H9 (cell line): ENCODE measurements around the gene AKAP7. TPM values are rescaled to one million over a fixed set of nuclear protein-coding genes. Genes with fewer than 3 reads are reported as not detected.

Source experiments
- DNase-seq: peaks from one replicate; pipeline ENCODE4 v3.0.0-alpha.2; 2017
- H2AFZ ChIP-seq: one replicate; pipeline ENCODE4 v1.6.1; 2013; ENCODE audit warnings: mild to moderate bottlenecking, low read length, control low read depth, moderate library complexity
- H2AK5ac ChIP-seq: 2 replicates; pipeline ENCODE4 v1.6.1; 2013; ENCODE audit warnings: low read length, control low read depth, mixed read lengths; ENCODE audit not compliant: insufficient read length
- H2BK120ac ChIP-seq: one replicate; pipeline ENCODE4 v1.6.1; 2013; ENCODE audit warnings: low read depth, mild to moderate bottlenecking, low read length, control low read depth, inconsistent platforms; ENCODE audit not compliant: poor library complexity, severe bottlenecking
- H2BK12ac ChIP-seq: 2 replicates; pipeline ENCODE4 v1.6.1; 2013; ENCODE audit warnings: low read length, control low read depth, mixed read lengths, low read depth; ENCODE audit not compliant: insufficient read length
- H2BK15ac ChIP-seq: 2 replicates; pipeline ENCODE4 v1.6.1; 2013; ENCODE audit warnings: low read depth, low read length, control low read depth
- H2BK20ac ChIP-seq: one replicate; pipeline ENCODE4 v1.6.1; 2013; ENCODE audit warnings: low read depth, mild to moderate bottlenecking, low read length, control low read depth, inconsistent platforms; ENCODE audit not compliant: poor library complexity, severe bottlenecking
- H2BK5ac ChIP-seq: 2 replicates; pipeline ENCODE4 v1.6.1; 2013; ENCODE audit warnings: low read length, control low read depth, mixed read lengths; ENCODE audit not compliant: insufficient read length
- H3K14ac ChIP-seq: 2 replicates; pipeline ENCODE4 v1.6.1; 2013; ENCODE audit warnings: low read length, control low read depth; ENCODE audit not compliant: insufficient read depth
- H3K18ac ChIP-seq: 2 replicates; pipeline ENCODE4 v1.6.1; 2013; ENCODE audit warnings: low read depth, mild to moderate bottlenecking, mixed read lengths, low read length, control low read depth; ENCODE audit not compliant: insufficient read length
- H3K23ac ChIP-seq: 2 replicates; pipeline ENCODE4 v1.6.1; 2013; ENCODE audit warnings: low read length, control low read depth, mixed read lengths, low read depth; ENCODE audit not compliant: insufficient read length
- H3K23me2 ChIP-seq: 2 replicates; pipeline ENCODE4 v1.6.1; 2013; ENCODE audit warnings: low read depth, mild to moderate bottlenecking, mixed read lengths, low read length, control low read depth; ENCODE audit not compliant: insufficient read length, poor library complexity, severe bottlenecking
- H3K27ac ChIP-seq: 2 replicates; pipeline ENCODE4 v1.5.1; 2013; ENCODE audit warnings: low read length, control low read depth, mixed read lengths, low read depth; ENCODE audit not compliant: insufficient read length
- H3K27me3 ChIP-seq: 2 replicates; pipeline ENCODE4 v1.6.1; 2013; ENCODE audit warnings: low read length, control low read depth, inconsistent platforms; ENCODE audit not compliant: insufficient read depth
- H3K4ac ChIP-seq: 2 replicates; pipeline ENCODE4 v1.6.1; 2013; ENCODE audit warnings: low read depth, mild to moderate bottlenecking, control low read depth, inconsistent platforms, low read length, moderate library complexity
- H3K4me1 ChIP-seq: 2 replicates; pipeline ENCODE4 v1.6.1; 2013; ENCODE audit warnings: low read length, control low read depth, inconsistent platforms; ENCODE audit not compliant: insufficient read depth
- H3K4me2 ChIP-seq: 2 replicates; pipeline ENCODE4 v1.6.1; 2013; ENCODE audit warnings: low read length, control low read depth, mixed read lengths; ENCODE audit not compliant: insufficient read length, insufficient read depth
- H3K56ac ChIP-seq: 2 replicates; pipeline ENCODE4 v1.6.1; 2013; ENCODE audit warnings: low read depth, mild to moderate bottlenecking, mixed read lengths, low read length, control low read depth; ENCODE audit not compliant: insufficient read length
- H3K79me1 ChIP-seq: 2 replicates; pipeline ENCODE4 v1.6.1; 2013; ENCODE audit warnings: low read depth, mild to moderate bottlenecking, moderate library complexity, low read length, control low read depth, inconsistent platforms; ENCODE audit not compliant: insufficient read depth, poor library complexity, severe bottlenecking
- H3K79me2 ChIP-seq: 2 replicates; pipeline ENCODE4 v1.6.1; 2013; ENCODE audit warnings: low read length, control low read depth, inconsistent platforms; ENCODE audit not compliant: insufficient read depth
- H3K9ac ChIP-seq: 2 replicates; pipeline ENCODE4 v1.6.1; 2013; ENCODE audit warnings: low read length, control low read depth, mixed read lengths; ENCODE audit not compliant: insufficient read length; ENCODE audit errors: extremely low read depth
- H3K9me3 ChIP-seq: one replicate; pipeline ENCODE4 v1.6.1; 2013; ENCODE audit warnings: low read depth, low read length, inconsistent platforms; ENCODE audit not compliant: control insufficient read depth
- H3T11ph ChIP-seq: one replicate; pipeline ENCODE4 v1.6.1; 2013; ENCODE audit warnings: mild to moderate bottlenecking, low read length, control low read depth, inconsistent platforms
- H4K20me1 ChIP-seq: one replicate; pipeline ENCODE4 v1.6.1; 2013; ENCODE audit not compliant: control insufficient read depth, insufficient read length, insufficient read depth
- H4K5ac ChIP-seq: 2 replicates; pipeline ENCODE4 v1.6.1; 2013; ENCODE audit warnings: low read depth, mild to moderate bottlenecking, mixed read lengths, low read length, control low read depth; ENCODE audit not compliant: insufficient read length
- H4K8ac ChIP-seq: replicated peaks from 2 replicates; pipeline ENCODE4 v1.6.1; 2013; ENCODE audit warnings: low read length, control low read depth, mixed read lengths, low read depth; ENCODE audit not compliant: insufficient read length
- H4K91ac ChIP-seq: 2 replicates; pipeline ENCODE4 v1.6.1; 2013; ENCODE audit warnings: low read depth, mild to moderate bottlenecking, moderate library complexity, mixed read lengths, low read length, control low read depth; ENCODE audit not compliant: insufficient read length
- H3K27ac Mint-ChIP-seq, 3 experiments: 2 replicates in 2 of 3; 3 replicates in 1 of 3; pipeline ENCODE4 v1.8.0; 2020 to 2021; ENCODE audit warnings: mixed read lengths in 3 of 3, mild to moderate bottlenecking in 1 of 3, moderate library complexity in 1 of 3
- H3K27me3 Mint-ChIP-seq: 2 replicates; pipeline ENCODE4 v1.8.0; 2021; ENCODE audit warnings: low read depth, mild to moderate bottlenecking, moderate library complexity, mixed read lengths
- H3K36me3 Mint-ChIP-seq, 3 experiments: 2 replicates in 2 of 3; 3 replicates in 1 of 3; pipeline ENCODE4 v1.8.0; 2020 to 2021; ENCODE audit warnings: low read depth in 3 of 3, mixed read lengths in 3 of 3; ENCODE audit not compliant: insufficient read depth in 1 of 3
- H3K4me1 Mint-ChIP-seq, 2 experiments: 2 replicates each; pipeline ENCODE4 v1.8.0; 2020; ENCODE audit warnings: mixed read lengths in 2 of 2
- H3K4me3 Mint-ChIP-seq, 2 experiments: 2 replicates in 1 of 2; 3 replicates in 1 of 2; pipeline ENCODE4 v1.8.0; 2020 to 2021; ENCODE audit warnings: mild to moderate bottlenecking in 2 of 2, mixed read lengths in 2 of 2, moderate library complexity in 1 of 2
- H3K9me3 Mint-ChIP-seq, 2 experiments: 2 replicates in 1 of 2; 3 replicates in 1 of 2; pipeline ENCODE4 v1.8.0; 2020; ENCODE audit warnings: mild to moderate bottlenecking in 2 of 2, mixed read lengths in 2 of 2, moderate library complexity in 1 of 2
- CTCF ChIP-seq: fragments of 200-600 bp; sonication (generic); conservative IDR thresholded peaks from 3 replicates; pipeline ENCODE4 v1.8.0; 2021; ENCODE audit warnings: antibody characterized with exemption, mild to moderate bottlenecking
- WGBS: extraction: QIAGEN DNeasy Blood & Tissue Kit; methylation state at CpG from one replicate; pipeline ENCODE4 v1.1.7; 2013; ENCODE audit warnings: missing lambda C conversion rate, low lambda C conversion rate, mixed read lengths; ENCODE audit not compliant: insufficient read length; ENCODE audit errors: extremely low coverage; 5-methylcytosine and 5-hydroxymethylcytosine counted together
- total RNA-seq: library from RNA; stranded (reverse); gene quantifications from 2 replicates; pipeline ENCODE4 v1.2.1, GENCODE V29; 2021

The AKAP7 gene
- total RNA-seq, 1 experiment from 2014 or later: 9.8 TPM

GRCh38 chr6:131283466-131284175 lies 148.4 kb downstream of the AKAP7 start:
- Mint-ChIP-seq H3K4me3 (no peak overlapping the region), H3K27ac (peak overlapping the region in 2 of 3 experiments; percentile 34 to 54; a peak in 2 of 7 replicates), H3K27me3 (no peaks in the 10 kb centered on the region), H3K4me1 (peaks cover 20 to 31% of the 10 kb centered on the region in 2 experiments), H3K36me3 (peaks cover 3 to 7% (median 4%) of the 10 kb centered on the region in 3 experiments; a peak in 5 of 7 replicates), H3K9me3 (no peaks in the 10 kb centered on the region; a peak in 1 of 5 replicates)
- H3K4me2 ChIP-seq: no peak overlapping the region
- H3K9me3 ChIP-seq: no peaks in the 10 kb centered on the region
- DNase-seq: no peak
- H2BK12ac ChIP-seq: no peak overlapping the region
- H2AK5ac ChIP-seq: no peak overlapping the region
- H3K4me1 ChIP-seq: peaks cover 8% of the 10 kb centered on the region; the same call in 1 of the 2 replicates
- no peak overlapping the region for H3K56ac ChIP-seq
- H2BK5ac ChIP-seq: no peak overlapping the region
- H3K79me2 ChIP-seq: no peaks in the 10 kb centered on the region; the same call in 1 of the 2 replicates
- no peak overlapping the region for H2BK15ac ChIP-seq
- H3K27ac ChIP-seq: no peak overlapping the region
- no peak overlapping the region for H3K18ac ChIP-seq
- TF ChIP-seq CTCF: no peak
- no peak overlapping the region for H4K5ac ChIP-seq
- H3K9ac ChIP-seq: no peak overlapping the region
- no peaks in the 10 kb centered on the region for H3K23me2 ChIP-seq
- H2BK120ac ChIP-seq: no peak overlapping the region
- no peak overlapping the region for H2AFZ ChIP-seq
- no peaks in the 10 kb centered on the region for H4K20me1 ChIP-seq
- H4K91ac ChIP-seq: no peak overlapping the region
- no peaks in the 10 kb centered on the region for H3K27me3 ChIP-seq
- no peak overlapping the region for H3K23ac ChIP-seq
- no CpG with 5 or more reads among the region's 7 CpGs for WGBS
- no peaks in the 10 kb centered on the region for H3K79me1 ChIP-seq
- no peak overlapping the region for H4K8ac ChIP-seq
- no peak overlapping the region for H2BK20ac ChIP-seq
- H3T11ph ChIP-seq: no peak overlapping the region
- no peak overlapping the region for H3K14ac ChIP-seq
- H3K4ac ChIP-seq: no peak overlapping the region
